Left forelimb (tissue), 1 donor: Measurements from ENCODE around the gene ARMC2.
A peak's percentile ranks its signal among the peaks of the same experiment; 100 is the strongest.
"Not testable (repeated sequence)": the region's sequence is repeated elsewhere in the genome, so short reads cannot be mapped to it uniquely, and the experiment has no call there.

Source experiments
- DNase-seq: peaks from one replicate; pipeline ENCODE4 v3.0.0-alpha.2; 2018; ENCODE audit warnings: low spot score

Gene ARMC2

GRCh38 chr6:108832738-108833137 is 15.5 kb upstream of the ARMC2 start:
- no peak for DNase-seq

GRCh38 chr6:108835218-108835850 is 12.9 kb upstream of the ARMC2 start:
- peak; percentile 81 for DNase-seq

GRCh38 chr6:108836061-108836460 is 12.2 kb upstream of the ARMC2 start:
- no peak for DNase-seq

- no peak for DNase-seq
These were observed 10.8 kb upstream of the ARMC2 start for GRCh38 chr6:108837236-108837971.

- DNase-seq: no peak
These were observed 10.0 kb upstream of the ARMC2 start for GRCh38 chr6:108838101-108838717.

GRCh38 chr6:108839083-108839642 is 9.1 kb upstream of the ARMC2 start:
- no peak for DNase-seq

GRCh38 chr6:108840919-108841318 is 7.3 kb upstream of the ARMC2 start:
- DNase-seq: no peak

GRCh38 chr6:108841377-108841855 is 6.8 kb upstream of the ARMC2 start:
- DNase-seq: no peak

- DNase-seq: no peak
These were observed 4.1 kb upstream of the ARMC2 start for GRCh38 chr6:108844135-108844534.

- no peak for DNase-seq
These were observed 3.1 kb upstream of the ARMC2 start for GRCh38 chr6:108845145-108845544.

- no peak for DNase-seq
These were observed 2.1 kb upstream of the ARMC2 start for GRCh38 chr6:108846101-108846500.

GRCh38 chr6:108846628-108847027 is 1.6 kb upstream of the ARMC2 start:
- DNase-seq: no peak

- DNase-seq: no peak
These were observed 495 bp upstream of the ARMC2 start for GRCh38 chr6:108847738-108848115.

- no peak for DNase-seq
These were observed 2.6 kb downstream of the ARMC2 start for GRCh38 chr6:108850669-108851465.

GRCh38 chr6:108851756-108852155 is 3.5 kb downstream of the ARMC2 start:
- no peak for DNase-seq

GRCh38 chr6:108853077-108853476 is 4.9 kb downstream of the ARMC2 start:
- no peak for DNase-seq

GRCh38 chr6:108862479-108863191 is 14.4 kb downstream of the ARMC2 start:
- no peak for DNase-seq

- DNase-seq: not testable (repeated sequence)
These were observed 17.6 kb downstream of the ARMC2 start for GRCh38 chr6:108865751-108866286.

GRCh38 chr6:108866798-108867197 is 18.6 kb downstream of the ARMC2 start:
- DNase-seq: no peak

GRCh38 chr6:108868647-108869046 is 20.4 kb downstream of the ARMC2 start:
- DNase-seq: no peak

GRCh38 chr6:108869876-108870275 is 21.7 kb downstream of the ARMC2 start:
- DNase-seq: no peak
